Measurements from ENCODE around the gene WWOX. TPM values are rescaled to one million over a fixed set of nuclear protein-coding genes. Genes with fewer than 3 reads are reported as not detected.

Gene WWOX
- total RNA-seq, 1 donor from 2014 or later = 7.3 TPM

DNA sequence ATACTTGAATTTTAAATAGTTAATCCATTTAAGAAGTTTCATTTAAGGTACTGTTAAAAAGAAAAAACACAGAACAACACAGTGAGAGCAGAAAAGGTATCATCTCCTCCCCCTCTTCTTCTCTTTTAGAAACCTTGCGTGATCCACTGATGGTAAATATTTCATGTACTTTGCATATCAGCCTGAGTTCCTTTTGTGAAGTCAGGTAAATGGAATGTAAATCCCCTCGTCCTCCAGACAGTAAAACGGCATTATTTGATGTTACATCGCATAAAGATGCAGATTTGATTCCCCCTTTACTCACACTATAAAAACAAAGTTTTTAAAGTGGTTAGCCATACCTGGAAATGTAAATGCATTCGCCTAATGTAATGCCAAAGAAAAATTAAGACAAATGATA, 234.4 kb downstream of the WWOX start:
- Histone ChIP-seq H3K79me2 (ENCODE audit: insufficient read depth, low read length) (no peaks in the 10 kb centered on the region), H3K27ac (ENCODE audit: low read depth, low read length) (no peak overlapping the region), H3K4me1 (ENCODE audit: insufficient read depth, low read length) (no peaks in the 10 kb centered on the region), H3K9me3 (ENCODE audit: insufficient read depth, low read depth, low read length) (no peaks in the 10 kb centered on the region), H2AFZ (ENCODE audit: low read depth, low read length) (no peak overlapping the region), H3K4me3 (ENCODE audit: insufficient read depth, low read depth, low read length) (no peak overlapping the region), H3K27me3 (ENCODE audit: insufficient read depth, low read length) (no peaks in the 10 kb centered on the region), H3K4me2 (ENCODE audit: low read length) (no peak overlapping the region), H3K9ac (ENCODE audit: low read length) (no peak overlapping the region), H4K20me1 (ENCODE audit: insufficient read depth, low read length) (no peaks in the 10 kb centered on the region), H3K36me3 (ENCODE audit: insufficient read depth, low read length) (no peaks in the 10 kb centered on the region)
- no peaks in the 10 kb centered on the region for H3K4me1 Mint-ChIP-seq (ENCODE audit: low read depth, unreplicated experiment)
- H3K9me3 Mint-ChIP-seq (ENCODE audit: unreplicated experiment) = no peaks in the 10 kb centered on the region
- FAIRE-seq (no peak), DNase-seq (ENCODE audit: low read depth) (no peak)
- H3K36me3 Mint-ChIP-seq (ENCODE audit: low read depth, unreplicated experiment) = no peaks in the 10 kb centered on the region
- H3K4me3 Mint-ChIP-seq (ENCODE audit: unreplicated experiment) = no peak overlapping the region
- no peak overlapping the region for H3K27ac Mint-ChIP-seq (ENCODE audit: unreplicated experiment)
- H3K27me3 Mint-ChIP-seq (ENCODE audit: low read depth, unreplicated experiment) = no peaks in the 10 kb centered on the region
- TF ChIP-seq, protein P1, sequence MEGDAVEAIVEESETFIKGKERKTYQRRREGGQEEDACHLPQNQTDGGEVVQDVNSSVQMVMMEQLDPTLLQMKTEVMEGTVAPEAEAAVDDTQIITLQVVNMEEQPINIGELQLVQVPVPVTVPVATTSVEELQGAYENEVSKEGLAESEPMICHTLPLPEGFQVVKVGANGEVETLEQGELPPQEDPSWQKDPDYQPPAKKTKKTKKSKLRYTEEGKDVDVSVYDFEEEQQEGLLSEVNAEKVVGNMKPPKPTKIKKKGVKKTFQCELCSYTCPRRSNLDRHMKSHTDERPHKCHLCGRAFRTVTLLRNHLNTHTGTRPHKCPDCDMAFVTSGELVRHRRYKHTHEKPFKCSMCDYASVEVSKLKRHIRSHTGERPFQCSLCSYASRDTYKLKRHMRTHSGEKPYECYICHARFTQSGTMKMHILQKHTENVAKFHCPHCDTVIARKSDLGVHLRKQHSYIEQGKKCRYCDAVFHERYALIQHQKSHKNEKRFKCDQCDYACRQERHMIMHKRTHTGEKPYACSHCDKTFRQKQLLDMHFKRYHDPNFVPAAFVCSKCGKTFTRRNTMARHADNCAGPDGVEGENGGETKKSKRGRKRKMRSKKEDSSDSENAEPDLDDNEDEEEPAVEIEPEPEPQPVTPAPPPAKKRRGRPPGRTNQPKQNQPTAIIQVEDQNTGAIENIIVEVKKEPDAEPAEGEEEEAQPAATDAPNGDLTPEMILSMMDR (IDR thresholded peaks at IDR 0.05; ENCODE audit: insufficient read depth, low read depth, low read length) = no peak
- TF ChIP-seq EZH2 (IDR thresholded peaks at IDR 0.05; ENCODE audit: insufficient read depth, low read length) = no peak

DNA sequence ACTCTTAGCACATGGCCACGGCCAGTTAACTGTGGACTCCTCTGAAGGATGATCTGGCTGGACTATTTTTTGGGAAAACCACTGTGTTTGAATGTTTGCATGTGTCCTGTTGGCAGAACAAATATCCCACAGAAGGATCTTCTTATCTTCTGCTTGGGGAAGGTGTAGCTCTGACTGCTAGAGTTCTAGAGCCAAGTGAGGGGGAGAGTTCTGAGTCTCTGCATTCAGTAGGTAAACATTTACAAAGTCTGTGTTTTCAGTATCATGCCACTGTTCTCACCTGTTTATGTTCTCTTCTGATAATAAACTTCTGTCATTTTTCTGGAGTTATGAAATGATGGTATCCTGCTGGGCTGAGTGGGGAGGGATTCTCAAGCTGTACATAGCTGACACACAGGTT, 241.1 kb downstream of the WWOX start:
- Mint-ChIP-seq H3K27ac (ENCODE audit: unreplicated experiment) (no peak overlapping the region), H3K36me3 (ENCODE audit: low read depth, unreplicated experiment) (no peaks in the 10 kb centered on the region), H3K4me3 (ENCODE audit: unreplicated experiment) (no peak overlapping the region), H3K27me3 (ENCODE audit: low read depth, unreplicated experiment) (no peaks in the 10 kb centered on the region), H3K4me1 (ENCODE audit: low read depth, unreplicated experiment) (no peaks in the 10 kb centered on the region), H3K9me3 (ENCODE audit: unreplicated experiment) (peaks cover 6% of the 10 kb centered on the region)
- H3K36me3 ChIP-seq (ENCODE audit: insufficient read depth, low read length) = no peaks in the 10 kb centered on the region
- no peaks in the 10 kb centered on the region for H3K9me3 ChIP-seq (ENCODE audit: insufficient read depth, low read depth, low read length)
- no peak overlapping the region for H3K9ac ChIP-seq (ENCODE audit: low read length)
- H4K20me1 ChIP-seq (ENCODE audit: insufficient read depth, low read length) = no peaks in the 10 kb centered on the region
- H3K27me3 ChIP-seq (ENCODE audit: insufficient read depth, low read length) = no peaks in the 10 kb centered on the region
- H3K4me3 ChIP-seq (ENCODE audit: insufficient read depth, low read depth, low read length) = no peak overlapping the region
- H3K79me2 ChIP-seq (ENCODE audit: insufficient read depth, low read length) = no peaks in the 10 kb centered on the region
- H3K4me1 ChIP-seq (ENCODE audit: insufficient read depth, low read length) = no peaks in the 10 kb centered on the region
- TF ChIP-seq EZH2 (IDR thresholded peaks at IDR 0.05; ENCODE audit: insufficient read depth, low read length) = no peak
- TF ChIP-seq, protein P1 (IDR thresholded peaks at IDR 0.05; ENCODE audit: insufficient read depth, low read depth, low read length) = no peak
- FAIRE-seq (no peak), DNase-seq (ENCODE audit: low read depth) (no peak)
- H3K27ac ChIP-seq (ENCODE audit: low read depth, low read length) = no peak overlapping the region
- no peak overlapping the region for H3K4me2 ChIP-seq (ENCODE audit: low read length)
- no peak overlapping the region for H2AFZ ChIP-seq (ENCODE audit: low read depth, low read length)

DNA sequence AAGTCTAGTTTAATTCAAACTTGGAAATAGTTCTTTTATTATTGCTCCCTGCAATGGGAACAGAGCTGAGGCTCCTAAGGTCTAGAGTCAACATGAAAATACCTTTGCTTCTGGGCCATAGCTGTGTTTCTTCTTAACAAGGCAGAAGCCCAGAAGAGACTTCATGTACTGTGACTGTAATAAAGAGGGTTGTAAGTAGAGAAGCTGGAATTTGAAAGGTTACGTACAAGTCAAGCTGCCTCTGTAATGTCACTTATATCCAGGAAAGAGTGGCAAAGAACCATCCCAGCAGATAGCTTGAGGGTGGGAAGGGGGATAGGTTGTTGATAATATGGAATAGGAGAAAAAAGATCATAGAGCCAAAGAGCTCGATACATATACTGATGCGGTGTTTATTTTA, 248.6 kb downstream of the WWOX start:
- Histone ChIP-seq H4K20me1 (ENCODE audit: insufficient read depth, low read length) (no peaks in the 10 kb centered on the region), H2AFZ (ENCODE audit: low read depth, low read length) (no peak overlapping the region), H3K9me3 (ENCODE audit: insufficient read depth, low read depth, low read length) (no peaks in the 10 kb centered on the region), H3K4me3 (ENCODE audit: insufficient read depth, low read depth, low read length) (no peak overlapping the region), H3K4me2 (ENCODE audit: low read length) (no peak overlapping the region), H3K4me1 (ENCODE audit: insufficient read depth, low read length) (no peaks in the 10 kb centered on the region), H3K9ac (ENCODE audit: low read length) (no peak overlapping the region), H3K27me3 (ENCODE audit: insufficient read depth, low read length) (no peaks in the 10 kb centered on the region), H3K79me2 (ENCODE audit: insufficient read depth, low read length) (no peaks in the 10 kb centered on the region), H3K27ac (ENCODE audit: low read depth, low read length) (no peak overlapping the region), H3K36me3 (ENCODE audit: insufficient read depth, low read length) (no peaks in the 10 kb centered on the region)
- Mint-ChIP-seq H3K27me3 (ENCODE audit: low read depth, unreplicated experiment) (no peaks in the 10 kb centered on the region), H3K9me3 (ENCODE audit: unreplicated experiment) (no peaks in the 10 kb centered on the region), H3K36me3 (ENCODE audit: low read depth, unreplicated experiment) (no peaks in the 10 kb centered on the region), H3K4me3 (ENCODE audit: unreplicated experiment) (no peak overlapping the region), H3K4me1 (ENCODE audit: low read depth, unreplicated experiment) (no peaks in the 10 kb centered on the region), H3K27ac (ENCODE audit: unreplicated experiment) (no peak overlapping the region)
- FAIRE-seq = no peak
- TF ChIP-seq, protein P1 (IDR thresholded peaks at IDR 0.05; ENCODE audit: insufficient read depth, low read depth, low read length) = no peak
- TF ChIP-seq EZH2 (IDR thresholded peaks at IDR 0.05; ENCODE audit: insufficient read depth, low read length) = no peak
- no peak for DNase-seq (ENCODE audit: low read depth)
